GM19193 (cell line): ENCODE data around the gene NHLRC1.

ENCODE experiments used
- POLR2A ChIP-seq: IDR thresholded peaks from 4 replicates; pipeline ENCODE4 v1.6.1; 2011; ENCODE audit not compliant: insufficient read depth, insufficient read length; ENCODE audit errors: extremely low read depth

Gene NHLRC1

DNA sequence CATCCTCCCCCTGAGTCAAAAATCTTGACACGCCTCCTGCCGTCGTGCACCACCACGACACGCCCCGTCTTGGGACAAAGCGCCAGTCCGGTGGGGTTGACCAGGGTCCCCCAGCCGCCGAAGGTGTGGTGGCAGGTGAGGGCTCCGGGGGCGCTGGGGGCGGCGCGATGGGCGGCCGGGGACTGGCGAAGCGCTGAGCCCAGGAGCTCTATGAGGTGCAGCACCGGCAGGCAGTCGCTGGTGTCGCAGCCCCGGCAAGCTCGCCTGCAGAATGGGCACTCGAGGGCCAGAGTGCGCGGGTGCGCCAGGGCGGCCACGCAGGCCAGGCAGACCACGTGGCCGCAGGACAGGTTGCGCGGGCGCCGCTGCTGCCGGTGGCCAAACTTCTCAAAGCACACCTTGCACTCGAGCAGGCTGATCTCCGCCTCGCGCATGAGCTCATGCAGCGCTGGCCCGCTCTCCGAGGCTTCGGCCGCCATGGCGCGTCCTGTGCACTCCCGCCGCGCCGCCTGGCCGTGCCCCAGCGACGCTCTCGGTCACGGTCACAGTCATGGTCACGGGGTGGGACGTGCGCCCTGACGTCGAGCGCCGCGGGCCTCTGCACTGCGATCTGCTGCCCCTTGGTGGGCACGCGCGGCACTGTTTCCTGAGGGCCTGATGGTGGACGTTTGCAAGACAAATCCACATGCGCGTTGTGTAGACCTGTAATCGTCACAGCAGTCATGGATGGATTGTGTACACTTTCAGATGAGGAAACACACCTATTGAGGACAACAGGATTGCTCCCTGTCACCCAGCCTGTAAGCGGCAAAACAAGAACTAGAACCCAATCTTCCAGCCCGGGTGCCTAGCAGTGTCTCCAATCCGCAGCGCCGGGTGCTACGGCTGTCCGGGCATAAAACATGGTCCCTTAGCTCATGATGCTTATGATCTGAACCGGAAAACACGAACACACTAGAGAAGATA lies at the start of gene NHLRC1:
NHLRC1 (minus strand) TSS at position 550 of the 966 bp plus-strand sequence; CDS start at position 479, 71 bp downstream.
- TF ChIP-seq POLR2A: no peak

DNA sequence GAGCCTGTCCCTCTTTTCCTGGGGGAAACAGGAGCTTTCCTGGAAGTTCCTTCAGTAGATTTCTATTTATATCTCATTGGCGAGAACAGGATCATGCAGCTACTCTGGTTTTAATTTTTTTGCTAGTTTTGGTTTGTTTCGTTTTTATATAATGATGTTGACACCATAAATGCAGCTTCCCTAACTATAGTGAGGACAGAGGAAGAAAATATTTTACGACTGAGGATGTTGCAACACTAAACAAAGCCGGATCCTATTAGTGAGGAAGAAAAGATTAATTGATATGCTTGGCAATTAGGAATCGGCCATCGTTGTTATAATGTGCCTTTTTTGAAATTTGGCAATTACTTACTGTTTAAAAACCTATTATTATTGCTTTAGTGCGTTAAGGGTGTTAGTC lies 49.4 kb upstream of the NHLRC1 start:
- TF ChIP-seq POLR2A: no peak

- no peak for TF ChIP-seq POLR2A
Observed at GRCh38 chr6:18168264-18168663, 45.8 kb upstream of the NHLRC1 start.

DNA sequence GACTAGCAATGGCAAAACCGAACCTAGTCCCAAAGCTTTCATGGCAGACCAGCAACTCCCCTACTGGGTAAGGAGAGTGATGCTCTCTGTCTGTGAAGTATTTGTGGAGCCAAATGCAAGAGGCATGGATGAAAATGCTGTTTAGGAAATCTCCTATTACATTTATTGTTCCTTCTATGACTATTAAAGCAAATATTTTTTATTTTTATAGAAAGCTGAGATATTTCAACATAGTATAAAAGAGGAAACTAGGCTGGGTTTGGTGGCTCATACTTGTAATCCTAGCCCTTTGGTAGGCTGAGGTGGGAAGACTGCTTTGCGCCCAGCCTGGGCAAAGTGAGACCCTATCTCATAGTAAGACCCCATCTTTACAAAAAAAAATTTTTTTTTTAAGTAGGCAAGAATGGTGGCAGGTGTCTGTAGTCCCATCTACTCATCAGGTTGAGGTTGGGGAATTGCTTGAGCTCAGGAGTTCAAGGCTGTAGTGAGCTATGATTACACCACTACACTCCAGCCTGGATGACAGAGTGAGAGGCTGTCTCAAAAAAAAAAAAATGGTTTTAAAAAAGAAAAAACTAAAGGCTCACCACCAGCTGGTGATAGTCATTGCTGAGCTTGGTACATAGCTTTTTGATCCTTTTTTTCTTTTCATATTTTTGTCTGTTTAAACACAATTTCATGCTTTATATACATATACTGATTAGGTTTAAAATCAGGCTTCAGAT lies 44.0 kb upstream of the NHLRC1 start:
- no peak for TF ChIP-seq POLR2A

DNA sequence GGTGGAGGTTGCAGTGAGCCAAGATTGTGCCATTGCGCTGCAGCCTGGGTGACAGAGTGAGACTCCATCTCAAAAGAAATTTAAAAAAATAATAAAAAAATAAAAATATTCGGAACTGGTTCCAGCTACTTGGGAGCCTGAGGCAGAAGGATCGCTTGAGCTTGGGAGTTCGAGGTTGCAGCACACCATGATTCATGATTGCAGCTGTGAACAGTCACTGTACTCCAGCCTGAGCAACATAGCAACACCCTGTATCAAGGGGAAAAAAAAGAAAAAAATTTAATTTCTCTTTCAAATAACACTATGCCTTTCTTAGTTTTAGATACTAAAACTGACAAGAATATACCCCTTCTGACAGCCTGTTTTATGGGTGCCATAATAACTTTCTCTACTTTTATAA lies 43.3 kb upstream of the NHLRC1 start:
- TF ChIP-seq POLR2A: no peak

DNA sequence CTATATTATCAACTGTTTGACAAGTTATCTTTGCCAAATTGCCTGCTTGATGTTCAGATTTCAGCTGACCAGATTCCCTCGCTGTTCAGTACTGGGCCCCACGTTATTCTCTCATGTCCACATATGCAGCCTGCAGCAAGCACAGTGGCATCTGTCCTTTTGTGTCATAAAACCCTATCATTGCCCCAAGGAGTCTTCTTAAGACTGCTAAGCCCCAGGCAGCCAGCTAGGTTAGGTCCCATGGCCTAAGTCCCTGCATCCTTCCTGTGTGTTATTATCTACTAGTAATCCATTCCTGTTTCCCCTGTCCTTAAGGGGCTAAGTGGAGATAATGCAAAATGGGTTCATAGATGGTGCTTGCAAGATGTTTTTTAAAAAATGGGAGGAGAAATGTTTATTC lies 39.9 kb upstream of the NHLRC1 start:
- no peak for TF ChIP-seq POLR2A

GRCh38 chr6:18161431-18161830 lies 39.0 kb upstream of the NHLRC1 start:
- no peak for TF ChIP-seq POLR2A

- no peak for TF ChIP-seq POLR2A
Observed at GRCh38 chr6:18160911-18161310, 38.4 kb upstream of the NHLRC1 start.

- TF ChIP-seq POLR2A: no peak
Observed at GRCh38 chr6:18155864-18156421, 33.5 kb upstream of the NHLRC1 start.

- peak; percentile 69 for TF ChIP-seq POLR2A
Observed at GRCh38 chr6:18155150-18155863, 32.8 kb upstream of the NHLRC1 start, which contains the start of gene KDM1B. TSS of gene KDM1B (plus strand) at chr6:18155422. CDS start at chr6:18159896, 4,474 bp downstream.

DNA sequence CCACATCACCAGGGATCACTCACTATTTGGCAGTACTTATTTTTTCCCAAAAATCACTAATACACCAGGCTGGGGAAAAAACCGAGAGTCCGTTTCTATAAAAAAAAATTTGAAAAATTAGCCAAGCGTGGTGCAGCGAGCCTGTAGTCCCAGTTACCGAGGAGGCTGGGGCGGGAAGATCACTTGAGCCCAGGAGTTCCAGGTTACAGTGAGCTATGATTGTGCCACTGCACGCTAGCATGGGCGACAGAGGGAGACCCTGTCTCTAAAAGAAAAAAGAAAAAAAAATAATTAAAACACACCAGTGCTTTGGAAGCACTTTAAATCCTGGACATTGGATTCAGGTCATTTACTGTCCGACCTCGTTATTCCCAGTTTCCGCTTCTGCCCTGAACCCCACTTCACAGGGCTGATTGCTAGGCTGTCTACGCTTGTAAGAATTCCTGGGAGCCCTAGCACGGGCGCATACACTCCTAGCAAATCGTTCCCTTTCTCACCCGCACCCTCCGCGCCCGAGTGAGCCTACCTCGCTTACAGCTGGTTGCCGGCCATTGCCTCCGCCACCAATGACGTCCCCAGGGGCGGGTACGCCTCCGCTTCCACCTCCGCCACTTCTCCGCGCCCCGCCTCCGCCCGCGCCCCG lies 32.2 kb upstream of the NHLRC1 start, which contains the start of gene TPMT:
TPMT (minus strand) TSS at position 571 of the 643 bp plus-strand sequence. CDS start 5,950 bp downstream, outside the sequence.
- no peak for TF ChIP-seq POLR2A

- no peak for TF ChIP-seq POLR2A
Observed at GRCh38 chr6:18153311-18153703, 30.8 kb upstream of the NHLRC1 start.

DNA sequence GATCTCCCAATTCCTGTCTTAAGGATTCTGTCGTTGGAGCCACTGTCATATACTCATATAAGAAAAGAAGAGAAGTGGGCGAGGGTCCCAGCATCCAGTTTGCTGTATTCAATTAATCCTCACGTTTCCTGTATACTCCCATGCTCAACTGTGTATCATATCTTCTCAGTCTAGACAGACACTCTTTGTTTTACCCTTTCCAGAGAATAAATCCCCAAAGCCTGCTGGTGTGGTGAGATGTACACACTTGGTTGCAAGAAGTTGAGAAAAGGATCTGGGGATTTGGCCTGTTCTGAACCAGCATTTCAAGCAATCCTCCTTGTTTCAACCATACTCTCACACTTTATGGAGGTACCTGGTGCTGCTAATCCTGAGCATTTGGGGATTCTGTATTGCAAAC lies 29.3 kb upstream of the NHLRC1 start:
- TF ChIP-seq POLR2A: no peak
